ENCODE results near the gene EEF1B2. TPM values are rescaled to one million over a fixed set of nuclear protein-coding genes. Genes with fewer than 3 reads are reported as not detected.
"Not testable (repeated sequence)": the region's sequence is repeated elsewhere in the genome, so short reads cannot be mapped to it uniquely, and the experiment has no call there.

EEF1B2 gene
- polyA plus RNA-seq, result 1,100 TPM

DNA sequence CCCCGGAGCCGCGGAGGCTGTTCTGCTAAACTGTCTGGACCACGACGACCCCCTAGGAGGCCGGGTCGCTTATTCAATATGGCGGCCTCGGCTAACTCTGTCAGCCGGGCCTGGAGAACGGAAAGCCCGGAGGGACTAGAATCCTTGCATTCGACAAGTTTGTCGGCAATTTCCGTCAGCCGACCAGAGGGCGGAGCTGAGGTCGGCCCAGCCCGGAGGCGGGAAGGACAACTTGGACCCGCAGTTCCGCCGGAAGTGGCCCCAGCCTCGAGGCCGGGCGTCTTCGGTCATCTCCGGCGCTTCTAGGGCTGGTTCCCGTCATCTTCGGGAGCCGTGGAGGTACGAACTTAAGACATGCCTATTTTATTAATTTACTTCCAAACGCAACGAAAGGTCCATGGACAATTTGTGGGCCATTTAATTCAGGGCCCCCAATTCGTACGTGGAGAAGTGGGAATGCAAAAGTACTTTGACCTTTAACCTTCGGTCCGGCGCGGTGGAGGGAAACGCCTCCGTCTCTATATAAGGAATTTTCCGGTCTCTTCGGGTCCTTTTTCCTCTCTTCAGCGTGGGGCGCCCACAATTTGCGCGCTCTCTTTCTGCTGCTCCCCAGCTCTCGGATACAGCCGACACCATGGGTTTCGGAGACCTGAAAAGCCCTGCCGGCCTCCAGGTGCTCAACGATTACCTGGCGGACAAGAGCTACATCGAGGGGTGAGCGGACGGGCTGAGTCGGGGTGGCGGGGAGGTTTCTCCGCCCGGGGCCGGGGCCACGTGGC lies at the start of gene EEF1B2, which contains the start of gene NDUFS1:
EEF1B2 (plus strand) TSS at position 550 of the 779 bp plus-strand sequence; CDS start at position 635, 85 bp downstream.
NDUFS1 (minus strand) TSS at position 99 of the 779 bp plus-strand sequence. CDS start 5,766 bp downstream, outside the sequence.
- H3K27ac Mint-ChIP-seq, result peak within 1 kb of the TSS; percentile 98 to 100 (median 98)
- peaks cover 6% of the 10 kb centered on the region for H3K36me3 Mint-ChIP-seq

DNA sequence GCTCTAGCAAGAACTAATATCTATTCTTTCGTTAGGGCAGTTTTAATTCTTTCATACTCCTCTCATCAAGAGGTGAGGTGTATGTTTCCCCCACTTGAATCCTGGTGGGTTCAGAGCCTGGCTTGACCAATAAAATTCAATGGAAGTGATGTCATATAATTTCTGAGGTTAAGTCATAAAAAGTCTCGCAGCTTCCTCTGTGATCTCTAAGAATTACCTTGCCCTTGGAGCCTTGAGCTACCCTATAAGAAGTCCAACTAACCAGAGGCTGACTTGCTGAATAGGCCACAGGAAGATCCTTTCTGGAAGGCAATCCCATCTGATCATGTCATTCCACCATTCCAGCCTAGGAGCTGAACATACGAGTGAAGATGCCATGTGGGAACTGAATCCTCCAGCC lies 47.6 kb upstream of the EEF1B2 start:
- Mint-ChIP-seq H3K9me3 (peaks cover 0 to 1% (median 0%) of the 10 kb centered on the region in 3 donors), H3K27ac (no peak overlapping the region), H3K36me3 (peaks cover 11% of the 10 kb centered on the region), H3K4me1 (no peaks in the 10 kb centered on the region), H3K27me3 (no peaks in the 10 kb centered on the region), H3K4me3 (no peak overlapping the region)

More for the DNA sequence above, at the start of gene EEF1B2, which contains the start of gene NDUFS1:
- Mint-ChIP-seq H3K27me3 (no peaks in the 10 kb centered on the region), H3K4me3 (peak within 1 kb of the TSS; percentile 99 to 100 (median 100)), H3K4me1 (peaks cover 30 to 45% (median 43%) of the 10 kb centered on the region in 3 donors), H3K9me3 (no peaks in the 10 kb centered on the region)

DNA sequence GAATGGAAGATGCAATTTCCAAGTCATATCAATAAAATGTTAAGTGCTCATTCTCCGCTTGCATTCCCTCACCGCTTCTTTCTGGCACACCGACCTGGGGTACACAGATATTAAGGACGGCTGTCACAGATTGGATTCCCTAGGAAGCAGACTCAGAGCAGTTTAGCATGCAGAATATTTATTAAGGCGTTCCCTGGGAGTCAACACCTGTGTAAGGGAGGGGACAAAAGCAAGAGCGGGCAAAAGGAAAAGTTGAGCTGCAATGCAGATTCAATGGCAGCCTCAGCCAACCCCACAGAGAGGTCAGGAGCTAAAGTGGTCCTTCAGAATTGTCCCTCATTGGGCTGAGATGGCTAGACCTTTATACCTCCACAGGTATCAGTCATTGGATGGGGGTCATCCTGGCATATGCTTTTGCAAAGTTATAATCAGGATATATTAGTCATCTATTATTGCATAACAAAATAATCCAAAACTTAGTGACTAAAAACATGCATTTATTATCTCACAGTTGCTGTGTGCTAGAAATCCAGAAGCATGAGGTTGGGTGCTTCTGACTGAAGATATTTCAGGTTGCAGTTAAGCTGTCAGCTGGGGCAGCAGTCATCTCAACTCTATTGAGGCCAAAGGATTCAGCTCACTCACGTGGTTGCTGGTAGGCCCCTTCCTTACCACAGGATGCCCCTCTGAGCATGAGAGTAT lies 46.7 kb upstream of the EEF1B2 start:
- no peak overlapping the region for H3K27ac Mint-ChIP-seq
- no peaks in the 10 kb centered on the region for H3K4me1 Mint-ChIP-seq
- peaks cover 0 to 1% (median 0%) of the 10 kb centered on the region in 3 donors for H3K9me3 Mint-ChIP-seq
- peaks cover 11% of the 10 kb centered on the region for H3K36me3 Mint-ChIP-seq
- H3K4me3 Mint-ChIP-seq, result no peak overlapping the region
- no peaks in the 10 kb centered on the region for H3K27me3 Mint-ChIP-seq

DNA sequence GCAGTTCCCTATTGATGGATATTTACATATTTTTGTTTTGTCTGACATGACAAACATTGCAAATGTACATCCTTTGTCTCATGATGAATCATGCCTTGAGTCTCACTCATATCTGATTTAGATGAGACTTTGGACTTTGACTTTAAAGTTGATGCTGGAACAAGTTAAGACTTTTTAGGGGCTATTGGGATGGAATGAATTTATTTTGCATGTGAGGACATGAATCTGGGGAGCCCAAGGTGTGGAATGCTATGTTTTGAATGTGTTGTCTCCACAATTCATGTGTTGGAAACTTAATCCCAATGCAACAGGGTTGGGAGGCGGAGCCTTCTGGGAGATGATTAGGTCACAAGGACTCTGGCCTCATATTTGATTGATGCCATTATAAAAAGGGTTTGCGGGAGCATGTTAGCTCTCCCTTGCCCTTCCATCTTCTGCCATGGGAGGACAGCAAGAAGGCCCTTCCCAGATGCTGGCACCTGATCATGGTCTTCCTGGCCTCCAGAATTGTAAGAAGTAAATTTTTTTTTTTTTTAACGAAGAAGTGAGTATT lies 44.6 kb upstream of the EEF1B2 start:
- H3K27ac Mint-ChIP-seq, result no peak overlapping the region
- H3K4me3 Mint-ChIP-seq, result no peak overlapping the region
- H3K36me3 Mint-ChIP-seq, result peaks cover 14% of the 10 kb centered on the region
- H3K4me1 Mint-ChIP-seq, result no peaks in the 10 kb centered on the region
- H3K9me3 Mint-ChIP-seq, result peaks cover 0 to 3% (median 2%) of the 10 kb centered on the region in 3 donors
- no peaks in the 10 kb centered on the region for H3K27me3 Mint-ChIP-seq

DNA sequence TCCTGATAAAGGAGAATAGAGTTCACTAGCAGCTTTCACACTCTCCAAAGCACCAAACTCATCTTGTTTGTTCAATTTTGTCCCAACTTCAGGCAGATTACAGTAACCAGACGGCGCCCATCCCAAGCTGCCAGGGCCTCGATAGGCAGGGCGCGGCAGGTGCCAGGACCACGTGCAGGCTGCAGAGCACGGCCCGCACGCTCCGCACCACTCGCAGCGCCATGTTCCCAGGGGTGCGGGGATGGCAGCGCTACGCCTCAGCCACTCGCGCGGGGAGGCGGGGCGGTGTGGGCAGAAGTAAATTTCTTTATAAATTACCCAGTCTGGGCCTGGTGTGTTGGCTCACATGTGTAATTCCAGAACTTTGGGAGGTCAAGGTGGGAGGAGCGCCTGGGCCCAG lies 43.4 kb upstream of the EEF1B2 start:
- Mint-ChIP-seq H3K4me3 (no peak overlapping the region), H3K27me3 (no peaks in the 10 kb centered on the region), H3K36me3 (peaks cover 21% of the 10 kb centered on the region), H3K9me3 (peaks cover 4 to 12% (median 7%) of the 10 kb centered on the region in 3 donors), H3K27ac (no peak overlapping the region), H3K4me1 (no peaks in the 10 kb centered on the region)

DNA sequence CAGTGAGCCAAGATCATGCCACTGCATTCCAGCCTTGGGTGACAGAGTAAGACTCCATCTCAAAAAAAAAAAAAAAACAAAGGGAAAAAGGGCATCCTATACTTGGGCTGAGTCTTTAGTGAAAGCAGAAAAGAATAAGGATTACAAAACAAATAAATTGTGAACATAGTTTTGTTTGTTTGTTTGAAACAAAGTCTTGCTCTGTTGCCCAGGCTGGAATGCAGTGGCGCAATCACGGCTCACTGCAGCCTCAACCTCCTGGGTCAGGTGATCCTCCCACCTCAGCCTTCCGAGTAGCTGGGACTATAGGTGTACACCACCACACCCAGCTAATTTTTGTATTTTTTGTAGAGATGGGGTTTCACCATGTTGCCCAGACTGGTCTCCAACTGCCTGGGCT lies 37.1 kb upstream of the EEF1B2 start:
- Mint-ChIP-seq H3K36me3 (peaks cover 21% of the 10 kb centered on the region), H3K4me3 (peak overlapping the region in 1 of 4 donors; percentile 68), H3K9me3 (peaks cover 4 to 12% (median 5%) of the 10 kb centered on the region in 3 donors)
- not testable (repeated sequence) for H3K27ac Mint-ChIP-seq, H3K4me1 Mint-ChIP-seq, H3K27me3 Mint-ChIP-seq

DNA sequence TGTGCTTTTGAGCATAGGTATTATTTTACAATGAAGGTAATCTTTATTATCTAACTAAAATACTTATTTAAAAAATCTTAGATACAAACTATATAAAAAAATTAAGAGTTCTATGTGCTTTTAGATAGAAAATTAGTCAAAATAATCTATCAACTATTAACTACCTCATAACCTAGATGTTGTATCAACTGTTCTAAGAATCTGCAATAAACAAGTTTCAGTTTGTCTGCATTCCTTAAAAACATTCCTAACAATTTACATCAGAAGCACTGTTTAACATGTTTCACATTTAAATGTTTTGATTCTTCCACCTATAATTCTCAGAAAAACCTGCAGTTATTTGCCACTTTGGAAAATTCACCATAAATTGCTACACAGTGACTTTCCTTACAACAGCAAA lies 33.8 kb upstream of the EEF1B2 start:
- Mint-ChIP-seq H3K9me3 (peaks cover 1 to 4% (median 3%) of the 10 kb centered on the region in 3 donors), H3K4me3 (no peak overlapping the region), H3K36me3 (peaks cover 16% of the 10 kb centered on the region), H3K27me3 (no peaks in the 10 kb centered on the region), H3K27ac (no peak overlapping the region), H3K4me1 (no peaks in the 10 kb centered on the region)

DNA sequence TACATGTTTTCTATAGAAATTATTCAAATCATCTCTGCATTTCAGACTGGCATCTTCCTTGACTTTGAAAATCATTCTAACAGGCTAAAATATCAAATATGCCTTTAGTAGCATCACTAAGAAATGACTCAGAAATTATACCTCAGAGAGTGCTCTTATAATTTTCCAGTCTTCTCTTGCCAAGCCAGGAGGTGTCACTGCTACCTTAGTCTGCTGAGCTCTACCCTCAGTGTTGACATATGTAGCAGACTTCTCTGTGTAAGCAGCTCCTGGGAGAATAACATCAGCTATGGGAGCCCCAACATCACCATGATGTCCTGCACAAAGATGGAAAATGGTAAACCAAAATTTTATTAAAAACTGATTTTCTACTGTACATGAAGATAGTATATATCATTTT lies 32.0 kb upstream of the EEF1B2 start:
- no peaks in the 10 kb centered on the region for H3K27me3 Mint-ChIP-seq
- H3K27ac Mint-ChIP-seq, result no peak overlapping the region
- no peak overlapping the region for H3K4me3 Mint-ChIP-seq
- H3K4me1 Mint-ChIP-seq, result no peaks in the 10 kb centered on the region
- peaks cover 6% of the 10 kb centered on the region for H3K36me3 Mint-ChIP-seq
- H3K9me3 Mint-ChIP-seq, result no peaks in the 10 kb centered on the region

DNA sequence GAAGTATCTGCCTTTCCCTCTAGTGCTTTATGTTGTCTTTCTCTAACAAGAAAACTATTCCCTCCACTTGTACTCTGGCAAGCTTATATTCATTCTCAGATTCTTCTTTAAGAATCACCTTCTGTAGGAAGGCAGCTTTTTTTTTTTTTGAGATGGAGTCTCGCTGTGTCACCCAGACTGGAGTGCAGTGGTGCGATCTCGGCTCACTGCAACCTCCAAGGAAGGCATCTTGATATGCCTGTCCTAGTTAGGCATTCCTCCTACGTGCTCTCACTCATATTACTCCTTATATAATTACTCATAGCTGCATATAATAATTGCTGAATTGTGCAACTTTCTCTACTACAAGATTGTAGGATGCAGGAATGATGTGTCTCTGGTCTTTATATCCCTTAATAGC lies 16.2 kb upstream of the EEF1B2 start:
- Mint-ChIP-seq H3K36me3 (peaks cover 2% of the 10 kb centered on the region), H3K4me3 (no peak overlapping the region), H3K27ac (no peak overlapping the region), H3K27me3 (no peaks in the 10 kb centered on the region), H3K9me3 (no peaks in the 10 kb centered on the region), H3K4me1 (no peaks in the 10 kb centered on the region)

DNA sequence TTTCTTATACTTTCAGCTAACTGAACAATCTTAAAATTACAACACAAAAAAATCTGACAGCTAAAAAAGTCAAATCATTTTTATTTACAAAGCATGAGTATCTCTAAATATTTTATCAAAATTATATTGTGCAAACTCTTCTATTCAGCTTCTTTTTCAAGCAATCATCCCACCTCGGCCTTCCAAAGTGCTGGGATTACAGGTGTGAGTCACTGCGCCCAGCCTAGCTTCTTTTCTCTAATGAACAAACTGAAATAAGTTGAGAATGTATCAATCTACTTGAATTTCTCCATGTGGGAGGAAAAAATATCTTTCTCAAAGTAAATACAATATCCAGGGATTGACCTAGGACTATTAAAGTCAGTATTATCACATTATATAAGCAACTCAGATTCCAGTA lies 15.3 kb upstream of the EEF1B2 start:
- Mint-ChIP-seq H3K4me1 (no peaks in the 10 kb centered on the region), H3K27ac (no peak overlapping the region), H3K27me3 (no peaks in the 10 kb centered on the region), H3K36me3 (peaks cover 2% of the 10 kb centered on the region), H3K9me3 (no peaks in the 10 kb centered on the region), H3K4me3 (no peak overlapping the region)

DNA sequence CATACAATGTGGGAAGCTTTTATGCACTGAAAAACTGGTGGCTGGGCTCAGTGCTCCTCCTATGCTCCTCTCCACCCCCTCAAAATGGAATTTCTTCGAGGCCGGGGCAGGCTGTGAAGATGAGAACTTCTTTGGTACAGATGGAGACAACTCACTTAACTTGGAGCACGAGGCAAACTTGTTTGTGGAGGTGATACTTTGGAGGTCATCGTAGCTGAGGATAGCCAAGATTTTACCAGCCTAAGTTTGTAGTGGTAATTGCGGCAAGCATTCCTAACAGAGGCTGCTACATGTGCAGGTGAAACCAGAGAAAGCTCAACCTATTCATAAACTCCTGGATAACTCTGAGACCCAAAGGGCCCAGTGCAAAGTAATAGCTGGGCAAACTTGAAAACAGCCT lies 14.0 kb upstream of the EEF1B2 start:
- Mint-ChIP-seq H3K4me3 (no peak overlapping the region), H3K27ac (no peak overlapping the region), H3K9me3 (no peaks in the 10 kb centered on the region), H3K27me3 (no peaks in the 10 kb centered on the region), H3K36me3 (peaks cover 2% of the 10 kb centered on the region), H3K4me1 (peaks cover 0 to 3% (median 0%) of the 10 kb centered on the region in 3 donors)

DNA sequence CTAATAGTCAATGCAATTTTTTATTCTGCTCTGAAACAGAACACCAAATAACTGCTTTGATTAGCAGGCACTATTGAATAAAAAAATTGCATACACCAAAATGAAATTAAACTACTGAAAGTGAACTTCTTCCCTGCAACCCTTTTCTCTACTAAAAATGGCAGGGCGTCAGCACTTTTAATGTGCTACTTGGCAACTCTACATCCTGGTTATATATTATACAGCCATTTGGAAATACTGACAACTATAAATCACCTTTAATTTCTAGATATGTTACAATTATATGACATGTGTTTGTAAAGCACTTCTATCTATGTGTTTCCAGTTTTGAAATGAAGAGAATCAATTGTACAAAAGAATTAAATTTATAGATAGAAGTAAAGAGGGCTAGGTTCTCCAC lies 10.4 kb upstream of the EEF1B2 start:
- H3K9me3 Mint-ChIP-seq, result no peaks in the 10 kb centered on the region
- H3K27me3 Mint-ChIP-seq, result no peaks in the 10 kb centered on the region
- H3K27ac Mint-ChIP-seq, result no peak overlapping the region
- H3K4me1 Mint-ChIP-seq, result peaks cover 5 to 16% (median 8%) of the 10 kb centered on the region in 3 donors
- no peaks in the 10 kb centered on the region for H3K36me3 Mint-ChIP-seq
- no peak overlapping the region for H3K4me3 Mint-ChIP-seq

DNA sequence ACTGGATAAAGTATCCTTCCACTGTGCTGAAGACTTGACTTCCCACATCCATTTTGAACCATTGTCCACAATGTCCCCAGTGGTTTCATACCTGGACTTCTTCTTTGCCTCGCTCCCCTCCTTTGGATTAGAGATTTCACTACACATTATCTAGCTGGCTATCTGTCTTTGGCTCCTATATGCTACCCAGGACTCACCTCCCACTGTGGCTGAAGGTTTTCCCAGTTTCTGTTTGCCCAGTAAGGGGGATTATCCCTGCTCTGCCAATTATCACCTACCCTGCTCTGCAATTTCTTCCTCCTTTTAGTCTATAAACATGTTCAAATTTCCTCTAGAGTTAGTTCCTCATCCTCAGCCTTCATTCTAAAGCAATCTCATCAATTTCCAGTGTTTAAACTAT lies 9.5 kb upstream of the EEF1B2 start:
- Mint-ChIP-seq H3K27ac (peak overlapping the region in 1 of 3 donors; percentile 78), H3K4me1 (peaks cover 5 to 16% (median 9%) of the 10 kb centered on the region in 3 donors), H3K27me3 (no peaks in the 10 kb centered on the region), H3K4me3 (no peak overlapping the region), H3K36me3 (no peaks in the 10 kb centered on the region), H3K9me3 (no peaks in the 10 kb centered on the region)

DNA sequence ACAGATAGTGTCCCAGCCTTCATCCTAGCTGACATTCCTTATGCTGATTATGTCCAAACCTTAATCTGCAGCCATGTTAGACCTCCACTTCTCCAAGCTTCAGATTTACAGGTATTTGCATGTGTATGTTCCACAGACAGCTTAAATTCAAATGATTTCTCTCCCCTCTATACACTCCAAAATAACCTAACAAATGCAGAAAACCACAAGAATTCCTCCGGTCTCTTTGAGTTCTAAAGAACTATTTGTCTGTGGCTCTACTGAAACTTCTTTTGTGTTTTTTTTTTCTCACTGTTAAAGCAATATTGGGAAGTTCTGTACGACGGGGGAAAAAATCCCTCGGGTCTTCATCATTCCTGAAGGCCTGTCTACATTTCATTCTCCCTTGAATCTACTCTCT lies 9.1 kb upstream of the EEF1B2 start:
- Mint-ChIP-seq H3K4me3 (no peak overlapping the region), H3K27ac (no peak overlapping the region), H3K4me1 (peaks cover 5 to 16% (median 9%) of the 10 kb centered on the region in 3 donors), H3K36me3 (no peaks in the 10 kb centered on the region), H3K27me3 (no peaks in the 10 kb centered on the region), H3K9me3 (no peaks in the 10 kb centered on the region)

DNA sequence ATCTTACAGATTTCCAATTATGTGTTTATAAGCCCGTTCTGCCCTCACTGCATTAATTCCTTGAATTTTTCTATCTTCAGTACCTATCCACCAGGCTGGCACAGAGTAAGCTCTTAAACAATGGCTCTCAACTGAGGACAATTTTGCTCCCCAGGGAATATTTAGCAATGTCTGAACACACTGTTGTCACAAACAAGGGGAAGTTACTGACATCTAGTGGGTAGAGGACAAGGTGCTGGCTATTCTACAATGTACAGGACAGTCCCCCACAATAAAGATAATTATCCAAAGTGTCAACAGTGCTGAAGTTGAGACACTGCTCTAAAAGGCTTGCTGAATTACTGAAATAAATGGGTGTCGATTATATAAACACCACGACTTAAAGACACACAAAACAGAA lies 5.5 kb upstream of the EEF1B2 start:
- Mint-ChIP-seq H3K27ac (no peak overlapping the region), H3K4me3 (peak overlapping the region in 1 of 4 donors; percentile 39), H3K9me3 (no peaks in the 10 kb centered on the region), H3K36me3 (peaks cover under 1% of the 10 kb centered on the region), H3K4me1 (peaks cover 16 to 32% (median 20%) of the 10 kb centered on the region in 3 donors), H3K27me3 (no peaks in the 10 kb centered on the region)
